ENCODE measurements around the gene NTM. TPM values are rescaled to one million over a fixed set of nuclear protein-coding genes. Genes with fewer than 3 reads are reported as not detected.

Gene NTM
- total RNA-seq, 4 donors from 2014 or later, result 3.6 to 11.8 (median 7.8) TPM

GRCh38 chr11:131723088-131723487 is 352.7 kb downstream of the NTM start:
- ATAC-seq, result no peak
- H3K4me3 ChIP-seq, result no peak overlapping the region

GRCh38 chr11:131724436-131724975 is 354.1 kb downstream of the NTM start:
- Histone ChIP-seq H3K27ac (no peak overlapping the region), H3K4me3 (no peak overlapping the region), H3K36me3 (no peaks in the 10 kb centered on the region), H3K4me1 (no peaks in the 10 kb centered on the region), H3K9me3 (no peaks in the 10 kb centered on the region), H3K27me3 (peaks cover 3% of the 10 kb centered on the region)
- 70 to 87% methylated on average over 4 to 10 of the region's 10 CpGs for WGBS, 2 donors (ENCODE audit: low coverage in 1 of 2)
- TF ChIP-seq EP300 (IDR thresholded peaks at IDR 0.05), result no peak
- TF ChIP-seq POLR2A (IDR thresholded peaks at IDR 0.05), result no peak
- no peak for TF ChIP-seq POLR2AphosphoS5 (IDR thresholded peaks at IDR 0.05)
- no peak for ATAC-seq

More at GRCh38 chr11:131723088-131723487, 352.7 kb downstream of the NTM start:
- H3K36me3 ChIP-seq, result no peaks in the 10 kb centered on the region
- no peaks in the 10 kb centered on the region for H3K4me1 ChIP-seq
- H3K27ac ChIP-seq, result no peak overlapping the region
- peaks cover 6% of the 10 kb centered on the region for H3K27me3 ChIP-seq
- no peaks in the 10 kb centered on the region for H3K9me3 ChIP-seq
- TF ChIP-seq POLR2AphosphoS5 (IDR thresholded peaks at IDR 0.05) (no peak), EP300 (IDR thresholded peaks at IDR 0.05) (no peak)
- WGBS, 2 donors (ENCODE audit: low coverage in 1 of 2), result 37 to 38% methylated on average over 7 to 8 of the region's 8 CpGs

GRCh38 chr11:131734871-131735270 is 364.5 kb downstream of the NTM start:
- 7 to 21% methylated on average over 2 to 4 of the region's 4 CpGs for WGBS, 2 donors (ENCODE audit: low coverage in 1 of 2)

GRCh38 chr11:131737357-131737756 is 366.9 kb downstream of the NTM start:
- no peaks in the 10 kb centered on the region for H3K4me1 ChIP-seq
- no peak overlapping the region for H3K4me3 ChIP-seq
- 47 to 59% methylated on average over 5 to 7 of the region's 7 CpGs for WGBS, 2 donors (ENCODE audit: low coverage in 1 of 2)
- no peak overlapping the region for H3K27ac ChIP-seq
- no peaks in the 10 kb centered on the region for H3K36me3 ChIP-seq
- no peak for TF ChIP-seq POLR2A (IDR thresholded peaks at IDR 0.05)
- no peak for TF ChIP-seq EP300 (IDR thresholded peaks at IDR 0.05)
- no peak for TF ChIP-seq POLR2AphosphoS5 (IDR thresholded peaks at IDR 0.05)
- TF ChIP-seq CTCF (IDR thresholded peaks at IDR 0.05), result no peak
- peaks cover 27% of the 10 kb centered on the region for H3K27me3 ChIP-seq
- ATAC-seq, result no peak
- H3K9me3 ChIP-seq, result no peaks in the 10 kb centered on the region

More at GRCh38 chr11:131734871-131735270, 364.5 kb downstream of the NTM start:
- no peak for ATAC-seq
- Histone ChIP-seq H3K4me1 (no peaks in the 10 kb centered on the region), H3K4me3 (no peak overlapping the region), H3K9me3 (no peaks in the 10 kb centered on the region), H3K36me3 (no peaks in the 10 kb centered on the region), H3K27me3 (peaks cover 26% of the 10 kb centered on the region), H3K27ac (no peak overlapping the region)
- TF ChIP-seq CTCF (IDR thresholded peaks at IDR 0.05) (no peak), POLR2A (IDR thresholded peaks at IDR 0.05) (no peak), EP300 (IDR thresholded peaks at IDR 0.05) (no peak), POLR2AphosphoS5 (IDR thresholded peaks at IDR 0.05) (no peak)

GRCh38 chr11:131739243-131739882 is 368.9 kb downstream of the NTM start:
- H3K27ac ChIP-seq, result no peak overlapping the region
- H3K4me3 ChIP-seq, result no peak overlapping the region
- WGBS, 2 donors (ENCODE audit: low coverage in 1 of 2), result 62 to 66% methylated on average over 6 to 8 of the region's 11 CpGs
- ATAC-seq, result no peak
- no peaks in the 10 kb centered on the region for H3K9me3 ChIP-seq
- H3K36me3 ChIP-seq, result no peaks in the 10 kb centered on the region
- no peak for TF ChIP-seq EP300 (IDR thresholded peaks at IDR 0.05)
- no peak for TF ChIP-seq CTCF (IDR thresholded peaks at IDR 0.05)
- TF ChIP-seq POLR2AphosphoS5 (IDR thresholded peaks at IDR 0.05), result no peak
- no peak for TF ChIP-seq POLR2A (IDR thresholded peaks at IDR 0.05)
- H3K4me1 ChIP-seq, result no peaks in the 10 kb centered on the region
- peaks cover 29% of the 10 kb centered on the region for H3K27me3 ChIP-seq

- no peaks in the 10 kb centered on the region for H3K4me1 ChIP-seq
- no peak overlapping the region for H3K27ac ChIP-seq
- 25 to 40% methylated on average over 3 to 5 of the region's 8 CpGs for WGBS, 2 donors (ENCODE audit: low coverage in 1 of 2)
- peaks cover 25% of the 10 kb centered on the region for H3K27me3 ChIP-seq
- TF ChIP-seq EP300 (IDR thresholded peaks at IDR 0.05) (no peak), CTCF (IDR thresholded peaks at IDR 0.05) (no peak), POLR2A (IDR thresholded peaks at IDR 0.05) (no peak), POLR2AphosphoS5 (IDR thresholded peaks at IDR 0.05) (no peak)
- ATAC-seq, result no peak
- H3K9me3 ChIP-seq, result no peaks in the 10 kb centered on the region
- H3K36me3 ChIP-seq, result no peaks in the 10 kb centered on the region
- H3K4me3 ChIP-seq, result no peak overlapping the region
Observed at GRCh38 chr11:131744847-131745246, 374.4 kb downstream of the NTM start.
